ENCODE results near the gene CCL20. TPM values are rescaled to one million over a fixed set of nuclear protein-coding genes. Genes with fewer than 3 reads are reported as not detected.
A peak's percentile ranks its signal among the peaks of the same experiment; 100 is the strongest.
"Not testable (repeated sequence)": the region's sequence is repeated elsewhere in the genome, so short reads cannot be mapped to it uniquely, and the experiment has no call there.

The CCL20 gene
- polyA plus RNA-seq, 1 donor from 2014 or later = not detected

DNA sequence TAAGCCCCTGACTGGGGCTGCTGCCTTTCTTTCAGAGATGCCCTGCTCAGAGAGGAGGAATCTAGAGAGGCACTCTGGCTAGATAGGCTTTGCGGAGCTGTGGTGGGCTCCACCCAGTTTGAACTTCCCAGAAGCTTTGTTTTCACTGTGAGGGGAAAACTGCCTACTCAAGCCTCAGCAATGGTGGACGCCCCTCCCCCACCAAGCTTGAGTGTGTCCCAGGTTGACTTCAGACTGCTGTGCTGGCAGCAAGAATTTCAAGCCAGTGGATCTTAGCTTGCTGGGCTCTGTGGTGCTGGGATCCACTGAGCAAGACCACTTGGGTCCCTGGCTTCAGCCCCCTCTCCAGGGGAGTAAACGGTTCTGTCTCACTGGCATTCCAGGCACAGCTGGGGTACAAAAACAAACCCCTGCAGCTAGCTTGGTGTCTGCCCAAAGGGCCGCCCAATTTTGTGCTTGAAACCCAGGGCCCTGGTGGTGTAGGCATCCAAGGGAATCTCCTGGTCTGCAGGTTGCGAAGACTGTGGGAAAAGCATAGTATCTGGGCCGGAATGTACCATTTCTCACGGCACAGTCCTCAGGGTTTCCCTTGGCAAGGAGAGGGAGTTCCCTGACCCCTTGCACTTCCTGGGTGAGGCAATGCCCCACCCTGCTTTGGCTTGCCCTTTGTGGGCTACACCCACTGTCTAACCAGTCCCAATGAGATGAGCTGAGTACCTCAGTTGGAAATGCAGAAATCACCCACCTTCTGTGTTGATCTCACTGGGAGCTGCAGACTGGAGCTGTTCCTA lies 25.9 kb downstream of the CCL20 start:
- not testable (repeated sequence) for H3K36me3 Mint-ChIP-seq, H3K27ac Mint-ChIP-seq, H3K27me3 Mint-ChIP-seq, H3K4me1 Mint-ChIP-seq, H3K4me3 Mint-ChIP-seq, H3K9me3 Mint-ChIP-seq

DNA sequence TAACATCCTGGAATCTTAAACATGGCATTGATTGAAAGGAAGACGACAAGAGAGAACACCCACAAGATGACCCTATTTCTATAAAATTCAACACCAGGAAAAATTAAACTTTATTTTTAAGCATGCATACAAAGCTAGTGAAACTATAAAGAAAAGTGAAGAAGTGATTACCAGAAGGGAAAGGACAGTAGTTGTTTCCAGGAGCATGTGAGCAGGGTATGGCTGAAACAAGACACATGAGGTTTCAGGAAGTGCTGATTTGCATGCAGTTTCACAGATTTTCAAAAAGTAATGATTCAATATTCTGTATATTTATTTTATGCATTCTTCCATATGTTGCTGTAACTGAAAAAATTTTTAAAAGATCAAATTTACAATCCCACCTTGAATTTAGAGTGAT lies 33.2 kb downstream of the CCL20 start:
- H3K36me3 Mint-ChIP-seq = no peaks in the 10 kb centered on the region
- H3K4me1 Mint-ChIP-seq = peaks cover 0 to 4% (median 4%) of the 10 kb centered on the region in 3 donors
- no peak overlapping the region for H3K27ac Mint-ChIP-seq
- H3K9me3 Mint-ChIP-seq = peaks cover 0 to 3% (median 0%) of the 10 kb centered on the region in 3 donors
- H3K4me3 Mint-ChIP-seq = no peak overlapping the region
- peaks cover 1% of the 10 kb centered on the region for H3K27me3 Mint-ChIP-seq

DNA sequence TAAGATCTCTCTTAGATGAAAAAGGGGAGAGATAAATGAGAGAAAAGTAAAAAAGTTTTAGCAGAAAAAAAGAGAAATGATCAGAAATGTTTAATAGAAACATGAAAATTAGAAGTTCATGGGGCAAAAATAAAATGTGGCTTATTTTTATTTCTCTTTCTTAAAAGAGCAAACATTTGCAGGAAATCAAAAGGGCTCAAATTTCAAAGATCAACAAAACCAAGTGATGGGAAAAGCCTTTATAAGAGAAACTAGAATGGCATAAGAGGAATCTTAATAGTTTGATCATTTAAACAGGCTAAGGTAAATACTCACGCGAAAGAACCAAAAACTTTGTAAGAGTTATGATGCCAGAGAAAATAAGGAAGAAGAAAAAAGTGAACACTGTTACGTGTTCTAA lies 34.5 kb downstream of the CCL20 start:
- Mint-ChIP-seq H3K36me3 (no peaks in the 10 kb centered on the region), H3K4me3 (no peak overlapping the region), H3K27ac (peak overlapping the region in 1 of 3 donors; percentile 4), H3K4me1 (peaks cover 0 to 4% (median 4%) of the 10 kb centered on the region in 3 donors), H3K9me3 (peaks cover 0 to 3% (median 0%) of the 10 kb centered on the region in 3 donors), H3K27me3 (peaks cover 5% of the 10 kb centered on the region)

DNA sequence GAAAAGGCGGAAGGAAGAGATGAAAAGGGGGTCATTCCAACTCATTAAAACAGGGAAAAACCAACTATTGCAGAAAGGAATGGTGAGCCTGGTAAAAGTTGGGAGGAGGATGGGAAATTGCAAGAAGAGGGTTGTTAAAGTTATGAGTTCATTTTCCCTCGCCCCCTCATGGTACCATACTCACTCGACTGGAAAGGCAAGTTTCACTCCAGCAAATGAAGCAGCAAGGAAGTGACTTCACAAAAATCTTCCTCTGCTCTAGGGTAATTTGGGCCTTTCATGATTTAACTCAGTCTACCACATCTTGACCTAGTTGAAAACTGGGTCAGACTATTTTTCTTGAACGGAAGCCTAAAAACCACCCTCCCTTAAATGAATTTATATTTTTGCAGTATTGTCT lies 34.9 kb downstream of the CCL20 start:
- Mint-ChIP-seq H3K9me3 (peaks cover 0 to 3% (median 0%) of the 10 kb centered on the region in 3 donors), H3K27ac (peak overlapping the region in 1 of 3 donors; percentile 4), H3K36me3 (no peaks in the 10 kb centered on the region), H3K27me3 (peaks cover 6% of the 10 kb centered on the region), H3K4me3 (peak overlapping the region in 1 of 4 donors; percentile 41), H3K4me1 (peaks cover 0 to 4% (median 4%) of the 10 kb centered on the region in 3 donors)

DNA sequence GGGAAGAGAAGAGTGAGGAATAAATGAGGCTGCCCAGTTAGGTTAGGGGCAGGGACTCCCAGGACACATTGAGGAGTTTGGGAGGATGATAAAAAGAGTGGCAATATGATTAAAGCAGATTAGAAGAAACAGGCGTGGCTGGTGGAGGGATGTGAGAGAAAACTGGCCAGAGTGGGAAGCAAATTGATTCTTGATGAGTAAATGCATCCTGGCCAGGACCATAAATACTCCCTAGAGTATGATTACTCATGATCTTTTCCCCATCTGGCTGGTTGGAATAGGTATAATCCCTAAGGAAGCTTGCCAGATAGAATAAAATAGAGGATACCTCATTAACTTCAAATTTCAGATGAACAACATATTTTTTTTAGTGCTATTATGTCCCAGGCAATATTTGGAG lies 36.3 kb downstream of the CCL20 start:
- no peak overlapping the region for H3K27ac Mint-ChIP-seq
- peaks cover 0 to 3% (median 0%) of the 10 kb centered on the region in 3 donors for H3K9me3 Mint-ChIP-seq
- no peak overlapping the region for H3K4me3 Mint-ChIP-seq
- H3K27me3 Mint-ChIP-seq = peaks cover 5% of the 10 kb centered on the region
- H3K36me3 Mint-ChIP-seq = no peaks in the 10 kb centered on the region
- peaks cover 0 to 4% (median 4%) of the 10 kb centered on the region in 3 donors for H3K4me1 Mint-ChIP-seq

DNA sequence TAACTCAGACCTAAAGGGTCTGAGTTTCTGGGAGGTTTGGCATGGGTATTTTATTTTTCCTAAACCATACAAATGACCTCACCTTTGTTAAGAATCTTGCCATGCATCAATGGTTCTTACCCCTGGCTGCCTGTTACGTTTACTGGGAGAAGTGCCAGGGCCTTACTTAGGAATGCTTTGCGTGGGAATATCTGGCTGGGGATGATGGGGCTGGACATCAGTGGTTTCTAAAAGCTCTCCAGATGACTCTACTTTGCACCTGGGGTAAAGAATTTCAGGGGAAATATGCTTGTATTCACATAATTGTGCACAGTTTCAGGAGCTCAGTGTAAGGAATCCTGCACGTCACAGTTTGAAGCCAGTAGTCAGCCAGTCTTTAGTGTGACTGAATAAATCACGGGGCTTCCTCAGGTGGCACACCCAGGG lies 39.6 kb downstream of the CCL20 start:
- Mint-ChIP-seq H3K4me1 (peaks cover 0 to 2% (median 0%) of the 10 kb centered on the region in 3 donors), H3K4me3 (no peak overlapping the region), H3K27ac (no peak overlapping the region), H3K36me3 (no peaks in the 10 kb centered on the region), H3K27me3 (peaks cover 12% of the 10 kb centered on the region), H3K9me3 (peaks cover 0 to 2% (median 0%) of the 10 kb centered on the region in 3 donors)

DNA sequence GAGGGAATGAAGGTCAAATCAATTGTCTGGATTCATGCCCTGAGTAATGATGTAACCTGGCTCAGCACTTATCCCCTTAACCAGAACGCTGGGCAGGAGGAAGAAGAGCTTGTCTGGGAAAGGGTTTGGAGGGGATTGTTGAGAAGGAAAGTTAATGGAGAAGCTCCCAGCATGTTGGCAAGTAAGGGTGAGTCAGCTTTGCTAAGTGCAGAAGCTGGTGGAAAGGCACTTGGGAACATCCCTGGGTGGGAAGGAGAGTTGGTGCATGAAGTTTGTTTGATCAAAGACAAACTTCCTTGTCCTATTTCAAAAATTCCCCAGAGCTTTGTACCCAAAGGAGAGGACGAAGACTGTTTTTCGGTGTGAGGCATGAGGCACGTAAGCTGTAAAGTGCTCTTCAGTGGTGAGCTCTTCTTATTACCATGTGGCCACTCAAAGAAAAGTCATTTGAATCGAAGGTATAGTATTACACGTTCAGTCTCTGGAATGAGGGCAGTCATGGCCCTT lies 40.2 kb downstream of the CCL20 start:
- Mint-ChIP-seq H3K4me3 (no peak overlapping the region), H3K36me3 (no peaks in the 10 kb centered on the region), H3K9me3 (peaks cover 0 to 2% (median 0%) of the 10 kb centered on the region in 3 donors), H3K27me3 (peaks cover 12% of the 10 kb centered on the region), H3K4me1 (no peaks in the 10 kb centered on the region), H3K27ac (no peak overlapping the region)

DNA sequence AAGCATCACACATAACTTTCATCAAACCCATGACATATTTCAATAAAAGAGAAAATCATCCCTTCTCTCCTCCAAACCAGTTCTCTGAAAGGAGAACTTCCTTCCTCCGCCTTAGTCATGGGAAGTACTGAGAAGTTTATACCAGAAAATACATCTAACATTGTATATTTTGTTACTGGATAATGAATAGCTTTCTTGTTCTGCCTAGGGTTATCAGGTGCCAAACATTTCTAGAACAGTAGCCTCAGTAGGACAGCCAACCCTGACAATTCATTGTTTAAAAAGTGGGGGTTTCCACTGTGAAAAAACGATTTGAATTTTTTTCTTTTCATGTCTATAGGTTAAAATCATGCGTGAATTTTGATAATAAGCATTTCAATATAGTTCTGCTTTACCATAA lies 41.8 kb downstream of the CCL20 start:
- no peaks in the 10 kb centered on the region for H3K4me1 Mint-ChIP-seq
- no peak overlapping the region for H3K4me3 Mint-ChIP-seq
- H3K27ac Mint-ChIP-seq = no peak overlapping the region

DNA sequence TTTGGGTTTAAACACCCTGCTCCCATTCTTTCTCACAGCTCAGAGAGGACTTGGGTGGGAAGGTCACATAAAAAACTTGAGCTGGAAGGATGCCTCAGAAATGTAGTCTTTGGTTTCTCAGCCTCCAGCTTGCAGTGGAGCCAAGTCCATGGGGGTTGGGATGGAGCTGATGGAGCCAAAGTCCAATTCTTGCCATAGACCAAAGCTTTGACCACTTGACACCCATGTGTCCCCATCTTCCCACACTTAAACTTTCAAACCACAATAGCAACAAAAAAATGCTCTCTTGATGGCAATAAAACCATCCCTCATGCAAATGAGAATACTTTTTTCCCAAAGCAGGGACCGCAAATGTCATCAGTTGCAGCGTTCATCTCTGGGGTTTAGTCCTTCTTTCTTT lies 43.1 kb downstream of the CCL20 start:
- H3K27me3 Mint-ChIP-seq = peaks cover 12% of the 10 kb centered on the region
- peaks cover 0 to 2% (median 0%) of the 10 kb centered on the region in 3 donors for H3K9me3 Mint-ChIP-seq
- no peak overlapping the region for H3K4me3 Mint-ChIP-seq
- no peaks in the 10 kb centered on the region for H3K36me3 Mint-ChIP-seq
- no peaks in the 10 kb centered on the region for H3K4me1 Mint-ChIP-seq
- no peak overlapping the region for H3K27ac Mint-ChIP-seq

More for the DNA sequence above, 41.8 kb downstream of the CCL20 start:
- Mint-ChIP-seq H3K36me3 (no peaks in the 10 kb centered on the region), H3K27me3 (peaks cover 12% of the 10 kb centered on the region), H3K9me3 (peaks cover 0 to 2% (median 0%) of the 10 kb centered on the region in 3 donors)

DNA sequence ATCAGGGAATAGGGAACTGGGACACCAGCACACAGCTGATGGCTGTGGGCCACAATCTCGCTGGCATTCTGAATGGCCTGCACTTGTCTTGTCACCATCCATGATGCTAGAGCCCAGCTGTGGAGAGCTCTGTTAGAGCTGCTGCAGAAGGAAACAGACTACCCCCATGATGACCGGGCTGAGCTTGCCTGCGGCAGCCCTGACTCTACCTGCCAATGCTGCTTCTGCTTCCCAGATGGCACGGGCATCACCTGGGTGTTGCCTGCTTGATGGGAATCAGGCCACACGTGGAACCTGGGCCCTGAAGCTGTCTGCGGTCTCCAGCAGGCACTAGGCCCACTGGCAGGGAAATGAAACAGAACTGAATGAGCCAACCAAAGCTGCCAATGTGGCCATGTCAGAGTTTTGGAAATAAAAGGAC lies 46.6 kb downstream of the CCL20 start:
- H3K27ac Mint-ChIP-seq = no peak overlapping the region

DNA sequence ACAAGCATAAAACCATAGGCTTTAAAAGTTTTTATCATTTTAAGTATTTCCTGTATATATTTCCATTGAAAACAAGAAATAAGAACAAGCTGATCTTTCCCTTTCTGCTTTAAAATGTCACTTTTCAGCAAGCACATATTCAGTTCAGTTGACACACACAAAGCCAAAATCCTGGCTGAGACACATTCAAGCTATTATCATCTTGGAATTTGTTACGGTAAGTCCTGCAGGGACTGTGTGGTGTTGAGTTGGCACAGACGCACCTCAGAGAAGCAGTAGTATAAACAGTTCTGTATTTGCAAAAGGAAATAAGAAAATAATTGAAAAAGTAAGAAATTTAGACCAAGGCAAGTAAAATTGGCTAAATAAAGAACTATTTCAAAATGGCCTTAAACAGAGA lies 47.4 kb downstream of the CCL20 start:
- Mint-ChIP-seq H3K27ac (no peak overlapping the region), H3K27me3 (peaks cover 6% of the 10 kb centered on the region), H3K4me1 (no peaks in the 10 kb centered on the region), H3K36me3 (no peaks in the 10 kb centered on the region), H3K9me3 (no peaks in the 10 kb centered on the region), H3K4me3 (no peak overlapping the region)

More for the DNA sequence above, 46.6 kb downstream of the CCL20 start:
- Mint-ChIP-seq H3K36me3 (no peaks in the 10 kb centered on the region), H3K4me3 (no peak overlapping the region), H3K27me3 (peaks cover 6% of the 10 kb centered on the region), H3K4me1 (no peaks in the 10 kb centered on the region), H3K9me3 (no peaks in the 10 kb centered on the region)

DNA sequence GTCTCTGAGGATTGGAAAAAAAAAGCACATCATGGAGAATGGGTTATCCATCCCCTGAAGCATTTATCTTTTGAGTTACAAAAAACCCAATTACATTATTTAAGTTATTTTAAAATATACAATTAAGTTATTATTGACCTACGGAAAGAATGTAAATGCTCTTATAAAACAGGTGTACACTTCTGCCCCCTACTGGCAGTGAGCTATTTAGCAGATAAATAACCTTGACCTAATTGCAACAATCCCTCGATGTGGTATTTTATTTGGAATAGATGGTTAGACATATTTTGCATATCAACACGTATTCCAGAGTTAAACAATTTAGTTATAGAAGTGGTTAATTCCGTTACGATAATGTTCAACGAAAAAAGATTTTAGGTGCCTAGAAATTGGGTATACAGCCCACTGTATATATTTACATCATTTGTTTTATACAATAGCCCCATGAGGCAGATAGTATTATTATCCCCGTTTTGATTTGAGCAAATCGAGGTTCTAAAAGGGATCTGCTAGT lies 48.6 kb downstream of the CCL20 start:
- Mint-ChIP-seq H3K27ac (no peak overlapping the region), H3K4me1 (no peaks in the 10 kb centered on the region), H3K9me3 (no peaks in the 10 kb centered on the region), H3K27me3 (no peaks in the 10 kb centered on the region), H3K36me3 (no peaks in the 10 kb centered on the region), H3K4me3 (no peak overlapping the region)

DNA sequence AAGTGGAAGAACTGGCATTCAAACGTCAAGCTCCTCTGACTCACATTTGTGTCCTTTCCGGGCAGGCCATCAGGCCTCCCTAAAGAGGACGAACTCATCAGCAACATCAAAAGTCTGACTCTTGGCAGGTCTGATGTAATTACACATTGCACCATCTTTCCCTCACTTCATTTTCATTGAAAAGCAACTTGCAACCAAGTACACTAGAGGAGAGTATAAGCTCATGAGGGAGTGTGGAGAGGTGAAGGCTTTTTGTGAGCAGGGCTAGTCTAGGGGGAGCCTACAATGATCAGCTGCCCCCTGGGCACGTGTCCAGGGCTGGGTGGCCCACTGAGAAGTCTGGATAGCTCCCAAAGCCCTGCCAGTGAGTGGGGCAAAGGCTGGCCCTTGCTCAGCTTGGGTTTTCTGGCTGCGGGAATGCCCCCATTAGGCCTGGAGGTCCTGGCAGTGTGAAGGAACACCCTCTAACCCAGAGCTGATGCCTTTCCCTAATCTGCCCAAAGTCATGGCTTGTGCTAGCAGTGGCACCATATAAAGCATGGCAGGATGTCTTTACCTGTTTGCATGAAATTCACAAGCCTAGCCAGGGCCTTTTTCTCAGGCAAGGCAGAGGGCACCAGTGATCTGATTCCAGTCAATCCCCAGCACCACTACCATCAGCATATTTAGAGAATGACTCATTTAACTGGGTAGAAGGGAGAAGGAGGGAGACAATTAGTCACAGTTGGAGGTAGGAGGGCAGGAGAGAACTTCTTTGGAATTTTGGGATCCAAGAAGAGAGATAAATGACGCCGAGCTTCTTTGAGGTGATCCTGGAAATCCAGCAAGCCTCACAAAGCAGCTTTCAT lies 49.3 kb downstream of the CCL20 start:
- Mint-ChIP-seq H3K36me3 (no peaks in the 10 kb centered on the region), H3K27ac (no peak overlapping the region), H3K27me3 (no peaks in the 10 kb centered on the region), H3K4me1 (no peaks in the 10 kb centered on the region), H3K9me3 (no peaks in the 10 kb centered on the region), H3K4me3 (no peak overlapping the region)

DNA sequence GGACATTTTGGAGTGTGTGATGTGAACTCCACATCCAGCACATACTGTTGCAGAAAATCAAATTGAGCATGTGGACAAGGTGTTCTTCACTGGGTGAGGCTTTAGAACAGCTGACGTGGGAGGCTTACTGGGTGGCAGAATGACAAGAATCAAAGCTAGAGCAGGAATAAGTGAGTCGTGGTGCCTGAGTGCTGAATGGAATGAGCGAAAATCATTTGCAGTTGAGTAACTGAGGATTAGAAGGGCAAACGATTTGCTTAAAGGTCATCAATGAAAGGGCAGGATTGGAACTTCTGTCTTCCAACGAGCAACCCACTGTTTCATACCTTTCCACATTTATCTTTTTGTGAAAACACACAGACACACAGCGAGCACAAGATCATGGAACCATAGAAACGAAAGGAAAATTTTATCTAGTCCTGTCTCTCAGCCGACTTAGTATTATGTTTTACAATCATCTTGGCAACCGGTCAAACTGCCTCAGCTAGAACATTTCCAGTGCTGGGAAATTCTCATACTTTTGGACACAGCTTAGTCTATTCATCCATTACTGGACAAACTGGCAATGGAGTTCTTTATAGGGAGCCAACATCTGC lies 50.6 kb downstream of the CCL20 start:
- Mint-ChIP-seq H3K27ac (no peak overlapping the region), H3K4me3 (no peak overlapping the region), H3K36me3 (no peaks in the 10 kb centered on the region), H3K27me3 (peaks cover 2% of the 10 kb centered on the region), H3K4me1 (no peaks in the 10 kb centered on the region), H3K9me3 (no peaks in the 10 kb centered on the region)

DNA sequence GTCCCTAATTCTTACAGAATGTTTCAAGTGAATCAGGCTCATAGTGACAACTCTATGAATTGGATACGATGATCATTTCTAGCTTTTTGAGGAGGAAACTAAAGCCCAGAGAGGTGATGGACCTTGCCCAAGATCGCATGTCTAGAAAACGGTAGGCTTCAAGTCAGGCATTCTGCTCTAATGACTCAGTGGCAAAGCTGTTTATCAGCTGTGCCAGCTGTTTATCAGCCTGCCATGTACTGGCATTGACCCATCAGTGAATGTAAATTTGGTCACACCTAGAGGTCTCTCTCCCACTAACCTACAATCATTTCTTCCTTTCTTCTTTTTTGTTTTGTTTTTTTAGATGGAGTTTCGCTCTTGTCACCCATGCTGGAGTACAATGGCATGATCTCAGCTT lies 51.6 kb downstream of the CCL20 start:
- Mint-ChIP-seq H3K4me3 (no peak overlapping the region), H3K36me3 (no peaks in the 10 kb centered on the region), H3K27me3 (peaks cover 6% of the 10 kb centered on the region), H3K9me3 (no peaks in the 10 kb centered on the region), H3K4me1 (no peaks in the 10 kb centered on the region), H3K27ac (no peak overlapping the region)

Data from IgD-negative memory B cell (primary cell).